ENCODE results near the gene TTC34. TPM values are rescaled to one million over a fixed set of nuclear protein-coding genes. Genes with fewer than 3 reads are reported as not detected.

TTC34 gene
- total and polyA plus RNA-seq, 2 of the 4 experiments (the other 2 are of a cell fraction) = under 0.01 to 0.09 TPM

DNA sequence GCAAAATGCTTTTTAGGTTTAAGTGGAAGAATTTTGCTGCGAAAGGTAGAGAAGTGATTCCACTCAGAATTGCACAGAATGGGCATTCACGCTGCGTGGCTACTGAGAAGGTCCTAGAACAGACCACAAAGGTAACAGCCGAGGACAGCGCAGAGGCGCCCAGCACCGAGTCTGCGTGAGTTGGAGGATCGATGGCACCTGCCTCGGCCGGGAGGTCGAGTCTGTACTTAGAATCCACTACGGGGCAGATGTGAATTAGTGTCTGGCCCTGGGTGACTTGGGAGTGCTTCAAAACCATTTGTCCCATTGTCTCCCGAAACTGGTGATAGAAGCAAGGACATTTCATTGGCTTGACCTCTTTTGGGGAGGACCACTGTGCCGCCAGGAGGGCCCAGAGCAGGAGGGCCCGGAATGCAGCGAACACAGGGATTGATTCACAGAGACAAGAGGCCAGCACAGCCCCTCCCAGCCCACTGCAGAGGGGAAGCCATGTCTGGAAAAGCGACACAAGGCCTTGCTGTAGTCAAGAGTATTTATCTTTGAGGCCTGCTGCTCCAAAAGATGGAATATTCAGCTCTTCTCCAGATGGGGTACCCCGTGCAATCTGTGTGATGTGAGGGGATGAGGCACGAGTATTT lies 35.0 kb upstream of the TTC34 start:
- H2BK15ac ChIP-seq (ENCODE audit: low read depth, low read length) = no peak overlapping the region
- H3K79me1 ChIP-seq (ENCODE audit: low read depth in 1 of 2, low read length in 2 of 2) = no peaks in the 10 kb centered on the region
- no peak overlapping the region for H2BK120ac ChIP-seq (ENCODE audit: low read depth, low read length)
- no TSS peak for BruUV-seq (replicated peaks)
- 31% methylated on average over 3 of the region's 20 CpGs; no CpG with 5 or more reads in 1 of the 2 experiments for WGBS, 2 experiments (ENCODE audit: extremely low coverage in 2 of 2, insufficient read length in 1 of 2)
- H3K23ac ChIP-seq (ENCODE audit: low read depth, low read length) = no peak overlapping the region
- no peaks in the 10 kb centered on the region for H3K27me3 ChIP-seq (ENCODE audit: control insufficient read depth, insufficient read depth, low read length)
- no peak overlapping the region for H4K91ac ChIP-seq (ENCODE audit: insufficient read depth, low read depth, low read length)
- no peak overlapping the region for H2BK5ac ChIP-seq (ENCODE audit: low read depth, low read length, poor library complexity, severe bottlenecking)
- no peak overlapping the region for H3K14ac ChIP-seq (replicated peaks; ENCODE audit: low read depth, low read length)
- ChIA-PET CTCF (no interaction called here), POLR2A (ENCODE audit: unreplicated experiment) (no interaction called here)
- no peaks in the 10 kb centered on the region for H4K20me1 ChIP-seq (ENCODE audit: insufficient read depth, low read length)
- intact Hi-C loops (cut with micrococcal nuclease) = no loop called here
- no peaks in the 10 kb centered on the region for H3K36me3 ChIP-seq (ENCODE audit: control insufficient read depth, insufficient read depth, low read length)
- H3K4me1 ChIP-seq (ENCODE audit: control insufficient read depth, insufficient read depth, low read length) = no peaks in the 10 kb centered on the region
- peaks cover 54% of the 10 kb centered on the region for H3K9me3 ChIP-seq (ENCODE audit: control insufficient read depth, insufficient read depth, low read length)
- no peaks in the 10 kb centered on the region for H3K9me1 ChIP-seq (ENCODE audit: insufficient read depth, low read length)
- in situ Hi-C loops (cut with MboI; ENCODE audit: low sequenced_read_pairs) = no loop called here
- no peak overlapping the region for H3K18ac ChIP-seq (ENCODE audit: low read depth, low read length)
- H4K5ac ChIP-seq (ENCODE audit: low read depth, low read length) = no peak overlapping the region
- H3K56ac ChIP-seq (ENCODE audit: extremely low read depth, insufficient read depth, low read length) = no peak overlapping the region
- no peak overlapping the region for H2AFZ ChIP-seq (replicated peaks; ENCODE audit: low read length, poor library complexity)
- no peak for ATAC-seq (ENCODE audit: low read depth)
- DNase-seq = no peak
- H3K4me3 ChIP-seq (ENCODE audit: insufficient read depth, low read depth, low read length) = no peak overlapping the region
- H2BK20ac ChIP-seq (ENCODE audit: low read depth, low read length) = no peak overlapping the region
- no peak overlapping the region for H3K4ac ChIP-seq (ENCODE audit: low read depth, low read length)
- H4K8ac ChIP-seq (ENCODE audit: low read depth in 2 of 2, low read length in 2 of 2) = no peak overlapping the region
- no peak overlapping the region for H2AK9ac ChIP-seq (replicated peaks; ENCODE audit: low read depth, low read length, poor library complexity)
- no peak overlapping the region for H2AK5ac ChIP-seq (ENCODE audit: low read depth, low read length)
- H3K9ac ChIP-seq (ENCODE audit: low read depth, low read length) = no peak overlapping the region
- dilution Hi-C loops (cut with HindIII; ENCODE audit: low sequenced_read_pairs, unreplicated experiment) = no loop called here
- TF ChIP-seq MXI1 (IDR thresholded peaks at IDR 0.05; ENCODE audit: borderline replicate concordance, low read depth, low read length) (no peak), BHLHE40 (IDR thresholded peaks at IDR 0.05; ENCODE audit: low read depth, low read length) (no peak), CEBPB (IDR thresholded peaks at IDR 0.05; ENCODE audit: low read depth, low read length) (no peak), NFE2L2 (IDR thresholded peaks at IDR 0.05; ENCODE audit: low read depth, low read length) (no peak), MAFK (IDR thresholded peaks at IDR 0.05; ENCODE audit: low read depth, low read length) (no peak), FOS (IDR thresholded peaks at IDR 0.05; ENCODE audit: low read depth, low read length) (no peak), POLR2A (IDR thresholded peaks at IDR 0.05; ENCODE audit: low read depth, low read length) (no peak), SMC3 (IDR thresholded peaks at IDR 0.05; ENCODE audit: low read depth, low read length) (no peak), RAD21 (IDR thresholded peaks at IDR 0.05; ENCODE audit: low read length) (no peak), RCOR1 (IDR thresholded peaks at IDR 0.05; ENCODE audit: insufficient replicate concordance, low read length) (no peak), RFX5 (IDR thresholded peaks at IDR 0.05; ENCODE audit: low read depth, low read length) (no peak), MAZ (IDR thresholded peaks at IDR 0.05; ENCODE audit: borderline replicate concordance, low read depth, low read length) (no peak), CHD1 (IDR thresholded peaks at IDR 0.05; ENCODE audit: low read depth, low read length) (no peak)
- TF ChIP-seq, protein P1, sequence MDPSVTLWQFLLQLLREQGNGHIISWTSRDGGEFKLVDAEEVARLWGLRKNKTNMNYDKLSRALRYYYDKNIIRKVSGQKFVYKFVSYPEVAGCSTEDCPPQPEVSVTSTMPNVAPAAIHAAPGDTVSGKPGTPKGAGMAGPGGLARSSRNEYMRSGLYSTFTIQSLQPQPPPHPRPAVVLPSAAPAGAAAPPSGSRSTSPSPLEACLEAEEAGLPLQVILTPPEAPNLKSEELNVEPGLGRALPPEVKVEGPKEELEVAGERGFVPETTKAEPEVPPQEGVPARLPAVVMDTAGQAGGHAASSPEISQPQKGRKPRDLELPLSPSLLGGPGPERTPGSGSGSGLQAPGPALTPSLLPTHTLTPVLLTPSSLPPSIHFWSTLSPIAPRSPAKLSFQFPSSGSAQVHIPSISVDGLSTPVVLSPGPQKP (IDR thresholded peaks at IDR 0.05; ENCODE audit: borderline replicate concordance, low read depth, low read length) = no peak
- TF ChIP-seq, protein P2, sequence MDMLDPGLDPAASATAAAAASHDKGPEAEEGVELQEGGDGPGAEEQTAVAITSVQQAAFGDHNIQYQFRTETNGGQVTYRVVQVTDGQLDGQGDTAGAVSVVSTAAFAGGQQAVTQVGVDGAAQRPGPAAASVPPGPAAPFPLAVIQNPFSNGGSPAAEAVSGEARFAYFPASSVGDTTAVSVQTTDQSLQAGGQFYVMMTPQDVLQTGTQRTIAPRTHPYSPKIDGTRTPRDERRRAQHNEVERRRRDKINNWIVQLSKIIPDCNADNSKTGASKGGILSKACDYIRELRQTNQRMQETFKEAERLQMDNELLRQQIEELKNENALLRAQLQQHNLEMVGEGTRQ (IDR thresholded peaks at IDR 0.05; ENCODE audit: low read depth, low read length) = no peak
- TF ChIP-seq, protein P3, sequence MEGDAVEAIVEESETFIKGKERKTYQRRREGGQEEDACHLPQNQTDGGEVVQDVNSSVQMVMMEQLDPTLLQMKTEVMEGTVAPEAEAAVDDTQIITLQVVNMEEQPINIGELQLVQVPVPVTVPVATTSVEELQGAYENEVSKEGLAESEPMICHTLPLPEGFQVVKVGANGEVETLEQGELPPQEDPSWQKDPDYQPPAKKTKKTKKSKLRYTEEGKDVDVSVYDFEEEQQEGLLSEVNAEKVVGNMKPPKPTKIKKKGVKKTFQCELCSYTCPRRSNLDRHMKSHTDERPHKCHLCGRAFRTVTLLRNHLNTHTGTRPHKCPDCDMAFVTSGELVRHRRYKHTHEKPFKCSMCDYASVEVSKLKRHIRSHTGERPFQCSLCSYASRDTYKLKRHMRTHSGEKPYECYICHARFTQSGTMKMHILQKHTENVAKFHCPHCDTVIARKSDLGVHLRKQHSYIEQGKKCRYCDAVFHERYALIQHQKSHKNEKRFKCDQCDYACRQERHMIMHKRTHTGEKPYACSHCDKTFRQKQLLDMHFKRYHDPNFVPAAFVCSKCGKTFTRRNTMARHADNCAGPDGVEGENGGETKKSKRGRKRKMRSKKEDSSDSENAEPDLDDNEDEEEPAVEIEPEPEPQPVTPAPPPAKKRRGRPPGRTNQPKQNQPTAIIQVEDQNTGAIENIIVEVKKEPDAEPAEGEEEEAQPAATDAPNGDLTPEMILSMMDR (conservative IDR thresholded peaks at IDR 0.05; ENCODE audit: low read depth, low read length) = no peak
- no peak overlapping the region for H3K4me2 ChIP-seq (ENCODE audit: low read depth, low read length)
- no peak overlapping the region for H3K27ac ChIP-seq (ENCODE audit: insufficient read depth, low read length)
